Vagina (tissue), 2 donors: ENCODE results near the gene WDR1. TPM values are rescaled to one million over a fixed set of nuclear protein-coding genes. Genes with fewer than 3 reads are reported as not detected.

Source experiments
- DNase-seq, 2 donors: peaks; one replicate each; pipeline ENCODE4 v3.0.0-alpha.2; 2017; ENCODE audit errors: extremely low spot score in 2 of 2
- H3K27ac ChIP-seq: fragments of 200-600 bp; sonication (generic); one replicate; pipeline ENCODE4 v1.5.1; 2019
- H3K27me3 ChIP-seq: fragments of 200-600 bp; sonication (generic); one replicate; pipeline ENCODE4 v1.5.1; 2019
- H3K36me3 ChIP-seq, 2 donors: fragments of 200-600 bp; sonication (generic); one replicate each; pipeline ENCODE4 v1.5.1; 2017 to 2019
- H3K4me1 ChIP-seq: fragments of 200-600 bp; sonication (generic); one replicate; pipeline ENCODE4 v1.5.1; 2019
- H3K4me3 ChIP-seq, 2 donors: fragments of 200-600 bp; sonication (generic); 1 replicate in 1 of 2; 2 replicates in 1 of 2; pipeline ENCODE4 v1.5.1; 2016 to 2019
- H3K9me3 ChIP-seq: fragments of 200-600 bp; sonication (generic); one replicate; pipeline ENCODE4 v1.5.1; 2019
- CTCF ChIP-seq, 3 experiments: fragments of 450-650 bp in 2 of 3; fragments of 200-600 bp in 1 of 3; sonication (generic) in 1 of 3; IDR thresholded peaks; one replicate each; pipeline ENCODE4 v1.5.1; 2017 to 2019; ENCODE audit warnings: antibody characterized with exemption in 3 of 3, mild to moderate bottlenecking in 2 of 3, moderate library complexity in 2 of 3
- POLR2A ChIP-seq, 2 donors: fragments of 450-650 bp; IDR thresholded peaks; one replicate each; pipeline ENCODE4 v1.6.1; 2017; ENCODE audit warnings: antibody characterized with exemption in 2 of 2, mild to moderate bottlenecking in 2 of 2, moderate library complexity in 2 of 2
- POLR2AphosphoS5 ChIP-seq, 2 donors: sonication (generic); formaldehyde crosslinking; IDR thresholded peaks; one replicate each; pipeline ENCODE4 v1.9.0; 2017; ENCODE audit warnings: antibody characterized with exemption in 2 of 2, mild to moderate bottlenecking in 2 of 2, low read depth in 1 of 2; ENCODE audit not compliant: insufficient read depth in 1 of 2
- intact Hi-C: fragments of 100-400 bp; cut with DNase I; formaldehyde crosslinking; loops from one replicate; pipeline ENCODE4 v1.15.1; 2023
- total RNA-seq: library from RNA; depleted of rRNA; stranded (reverse); fragments of >200 nt; gene quantifications from one replicate; pipeline ENCODE4 v1.2.3, GENCODE V29; 2016

The WDR1 gene
- total RNA-seq, 1 donor from 2014 or later: 159 TPM

- Histone ChIP-seq H3K36me3 (peaks cover 0 to 37% of the 10 kb centered on the region in 2 donors), H3K9me3 (no peaks in the 10 kb centered on the region), H3K27ac (peak overlapping the region; percentile 92), H3K4me3 (peak overlapping the region; percentile 83 to 86), H3K27me3 (no peaks in the 10 kb centered on the region), H3K4me1 (peaks cover 63% of the 10 kb centered on the region)
- DNase-seq: no peak
- intact Hi-C loops: loop anchor here (5.0 kb wide), 1 partner anchor 99 kb away; no protein-coding TSS in a partner anchor
- TF ChIP-seq POLR2AphosphoS5 (IDR thresholded peaks at IDR 0.05; ENCODE audit: insufficient read depth in 1 of 2, low read depth in 1 of 2) (peak in 1 of 2 donors; percentile 57), CTCF (IDR thresholded peaks at IDR 0.05) (no peak)
Observed at GRCh38 chr4:10115797-10116568, 616 bp downstream of the WDR1 start.

DNA sequence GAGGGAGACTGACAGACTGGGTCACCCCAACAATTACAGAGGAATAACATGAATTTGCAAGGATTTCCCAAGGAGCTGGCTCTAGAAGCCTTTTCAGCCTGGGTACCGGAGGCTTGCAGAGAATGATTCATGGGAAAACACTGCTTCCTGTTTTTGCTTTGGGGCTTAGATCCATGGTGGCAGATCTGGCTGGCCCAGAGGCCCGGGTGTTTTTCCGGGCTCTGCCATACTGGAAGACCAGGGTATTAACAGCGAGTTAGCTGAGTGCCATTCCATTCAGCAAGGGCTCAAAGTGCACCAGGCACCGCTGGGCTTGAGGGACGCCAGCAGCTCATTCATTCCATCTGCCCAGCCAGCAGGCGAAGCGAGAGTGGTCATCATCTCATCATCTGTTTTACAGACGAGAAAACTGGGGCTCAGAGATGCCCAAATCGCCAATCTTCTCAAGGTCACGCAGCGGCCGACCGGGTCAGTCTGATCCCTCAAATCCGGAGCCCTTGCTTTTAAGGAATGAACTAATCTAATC, 1.3 kb downstream of the WDR1 start:
- no peaks in the 10 kb centered on the region for H3K9me3 ChIP-seq
- peaks cover 69% of the 10 kb centered on the region for H3K4me1 ChIP-seq
- no peak for DNase-seq
- H3K27ac ChIP-seq: peak overlapping the region; percentile 92
- TF ChIP-seq CTCF (IDR thresholded peaks at IDR 0.05) (no peak), POLR2A (IDR thresholded peaks at IDR 0.05) (no peak), POLR2AphosphoS5 (IDR thresholded peaks at IDR 0.05; ENCODE audit: insufficient read depth in 1 of 2, low read depth in 1 of 2) (no peak)
- no peaks in the 10 kb centered on the region for H3K27me3 ChIP-seq
- intact Hi-C loops: loop anchor here (5.0 kb wide), 1 partner anchor 98 kb away; no protein-coding TSS in a partner anchor
- peak overlapping the region; percentile 83 to 86 for H3K4me3 ChIP-seq
- peaks cover 0 to 42% of the 10 kb centered on the region in 2 donors for H3K36me3 ChIP-seq

DNA sequence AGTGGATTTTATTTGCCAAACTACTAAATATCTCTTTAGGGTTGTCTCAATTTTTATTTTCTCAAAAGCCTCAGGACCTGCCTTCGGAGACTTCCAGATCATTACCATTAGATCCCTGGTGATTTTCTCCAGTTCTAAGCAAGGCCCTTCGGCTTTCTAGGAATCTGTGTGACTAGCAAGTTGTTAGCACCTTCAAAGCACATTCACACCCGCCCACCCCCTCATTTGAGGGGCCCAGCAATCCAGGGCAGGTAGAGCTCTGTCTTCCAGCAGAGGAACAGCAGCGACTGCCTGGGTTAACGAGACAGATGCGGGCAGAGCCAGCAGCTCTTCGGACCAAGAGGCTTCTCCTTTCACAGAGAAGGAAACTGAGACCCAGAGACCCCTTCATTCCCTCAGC, 2.0 kb downstream of the WDR1 start:
- intact Hi-C loops: loop anchor here (5.0 kb wide), 1 partner anchor 97 kb away; no protein-coding TSS in a partner anchor
- no peak for DNase-seq
- Histone ChIP-seq H3K4me3 (peak overlapping the region; percentile 83 to 86), H3K36me3 (peaks cover 0 to 42% of the 10 kb centered on the region in 2 donors), H3K27me3 (no peaks in the 10 kb centered on the region), H3K27ac (peak overlapping the region; percentile 92), H3K9me3 (no peaks in the 10 kb centered on the region), H3K4me1 (peaks cover 77% of the 10 kb centered on the region)
- TF ChIP-seq POLR2A (IDR thresholded peaks at IDR 0.05): no peak
- TF ChIP-seq POLR2AphosphoS5 (IDR thresholded peaks at IDR 0.05; ENCODE audit: insufficient read depth in 1 of 2, low read depth in 1 of 2): no peak
- no peak for TF ChIP-seq CTCF (IDR thresholded peaks at IDR 0.05)

GRCh38 chr4:10114147-10114546, 2.5 kb downstream of the WDR1 start:
- H3K27ac ChIP-seq: peak overlapping the region; percentile 92
- intact Hi-C loops: no loop called here
- H3K4me1 ChIP-seq: peaks cover 81% of the 10 kb centered on the region
- no peaks in the 10 kb centered on the region for H3K27me3 ChIP-seq
- H3K36me3 ChIP-seq: peaks cover 0 to 42% of the 10 kb centered on the region in 2 donors
- H3K4me3 ChIP-seq: peak overlapping the region in 1 of 2 donors; percentile 86
- H3K9me3 ChIP-seq: no peaks in the 10 kb centered on the region
- TF ChIP-seq POLR2AphosphoS5 (IDR thresholded peaks at IDR 0.05; ENCODE audit: insufficient read depth in 1 of 2, low read depth in 1 of 2) (no peak), CTCF (IDR thresholded peaks at IDR 0.05) (no peak), POLR2A (IDR thresholded peaks at IDR 0.05) (no peak)
- DNase-seq: no peak
